ENCODE measurements around the gene UGT2B28. TPM values are rescaled to one million over a fixed set of nuclear protein-coding genes. Genes with fewer than 3 reads are reported as not detected.
"Not testable (repeated sequence)": the region's sequence is repeated elsewhere in the genome, so short reads cannot be mapped to it uniquely, and the experiment has no call there.

UGT2B28 gene
- total RNA-seq, 1 experiment from 2014 or later = not detected

GRCh38 chr4:69239557-69240168, 40.6 kb upstream of the UGT2B28 start (continued):
- TF ChIP-seq CTCF (IDR thresholded peaks at IDR 0.05 in 2 of 3, conservative IDR thresholded peaks at IDR 0.05 in 1 of 3; ENCODE audit: borderline replicate concordance in 1 of 3, insufficient read depth in 1 of 3, low read depth in 2 of 3, low read length in 2 of 3) = no peak

GRCh38 chr4:69240787-69241186, 39.5 kb upstream of the UGT2B28 start:
- H3K9me3 ChIP-seq (ENCODE audit: control insufficient read depth in 1 of 2, insufficient read depth in 1 of 2, low read depth in 1 of 2, low read length in 2 of 2); H3K4me1 ChIP-seq (ENCODE audit: control insufficient read depth in 1 of 2, insufficient read depth in 2 of 2, low read length in 2 of 2); H3K4me3 ChIP-seq (replicated peaks in 1 of 2; ENCODE audit: low read depth in 1 of 2, low read length in 2 of 2); H3K9me2 ChIP-seq (ENCODE audit: insufficient read depth); H4K20me1 ChIP-seq (ENCODE audit: insufficient read depth); H3K36me3 ChIP-seq (ENCODE audit: control insufficient read depth in 1 of 2, insufficient read depth in 2 of 2, low read length in 2 of 2); intact Hi-C loops (cut with micrococcal nuclease); H3K9ac ChIP-seq (ENCODE audit: low read length); H3K79me2 ChIP-seq (ENCODE audit: insufficient read depth, low read length); H3K27me3 ChIP-seq (ENCODE audit: insufficient read depth, low read length); POLR2A ChIA-PET; DNase-seq (ENCODE audit: low read depth, low spot score); BruUV-seq (replicated peaks); H3K27ac ChIP-seq (ENCODE audit: low read depth, low read length); H2AFZ ChIP-seq (ENCODE audit: low read depth, low read length, poor library complexity, severe bottlenecking); H3K4me2 ChIP-seq (ENCODE audit: low read length); ATAC-seq; CTCF ChIA-PET: not testable (repeated sequence)
- RAD21 ChIA-PET (ENCODE audit: low non-redundant PET in 1 of 2, low total read pairs in 2 of 2, uncharacterized antibody in 2 of 2, unreplicated experiment in 2 of 2) = interaction anchor here in 1 of 2 experiments (0.7 kb wide), 1 partner anchor 68 kb away, joined by 3 read pairs; no protein-coding TSS in a partner anchor

- H3K9me3 ChIP-seq (ENCODE audit: control insufficient read depth in 1 of 2, insufficient read depth in 1 of 2, low read depth in 1 of 2, low read length in 2 of 2); DNase-seq (ENCODE audit: low read depth, low spot score); ATAC-seq; H3K9ac ChIP-seq (ENCODE audit: low read length); H2AFZ ChIP-seq (ENCODE audit: low read depth, low read length, poor library complexity, severe bottlenecking); POLR2A ChIA-PET; H4K20me1 ChIP-seq (ENCODE audit: insufficient read depth); H3K27ac ChIP-seq (ENCODE audit: low read depth, low read length); intact Hi-C loops (cut with micrococcal nuclease); RAD21 ChIA-PET (ENCODE audit: low non-redundant PET in 1 of 2, low total read pairs in 2 of 2, uncharacterized antibody in 2 of 2, unreplicated experiment in 2 of 2); H3K4me2 ChIP-seq (ENCODE audit: low read length); H3K27me3 ChIP-seq (ENCODE audit: insufficient read depth, low read length); H3K79me2 ChIP-seq (ENCODE audit: insufficient read depth, low read length); CTCF ChIA-PET; H3K9me2 ChIP-seq (ENCODE audit: insufficient read depth); H3K4me1 ChIP-seq (ENCODE audit: control insufficient read depth in 1 of 2, insufficient read depth in 2 of 2, low read length in 2 of 2); BruUV-seq (replicated peaks); H3K4me3 ChIP-seq (replicated peaks in 1 of 2; ENCODE audit: low read depth in 1 of 2, low read length in 2 of 2); H3K36me3 ChIP-seq (ENCODE audit: control insufficient read depth in 1 of 2, insufficient read depth in 2 of 2, low read length in 2 of 2): not testable (repeated sequence)
Observed at GRCh38 chr4:69241746-69242145, 38.5 kb upstream of the UGT2B28 start.

- H3K4me1 ChIP-seq (ENCODE audit: control insufficient read depth in 1 of 2, insufficient read depth in 2 of 2, low read length in 2 of 2); BruUV-seq (replicated peaks); H2AFZ ChIP-seq (ENCODE audit: low read depth, low read length, poor library complexity, severe bottlenecking); H3K4me3 ChIP-seq (replicated peaks in 1 of 2; ENCODE audit: low read depth in 1 of 2, low read length in 2 of 2); H3K4me2 ChIP-seq (ENCODE audit: low read length); DNase-seq (ENCODE audit: low read depth, low spot score); H3K9ac ChIP-seq (ENCODE audit: low read length); H3K36me3 ChIP-seq (ENCODE audit: control insufficient read depth in 1 of 2, insufficient read depth in 2 of 2, low read length in 2 of 2); H3K27ac ChIP-seq (ENCODE audit: low read depth, low read length); H3K9me3 ChIP-seq (ENCODE audit: control insufficient read depth in 1 of 2, insufficient read depth in 1 of 2, low read depth in 1 of 2, low read length in 2 of 2); H4K20me1 ChIP-seq (ENCODE audit: insufficient read depth); CTCF ChIA-PET; POLR2A ChIA-PET; RAD21 ChIA-PET (ENCODE audit: low non-redundant PET in 1 of 2, low total read pairs in 2 of 2, uncharacterized antibody in 2 of 2, unreplicated experiment in 2 of 2); H3K27me3 ChIP-seq (ENCODE audit: insufficient read depth, low read length); intact Hi-C loops (cut with micrococcal nuclease); H3K9me2 ChIP-seq (ENCODE audit: insufficient read depth); H3K79me2 ChIP-seq (ENCODE audit: insufficient read depth, low read length); ATAC-seq: not testable (repeated sequence)
Observed at GRCh38 chr4:69242562-69243240, 37.6 kb upstream of the UGT2B28 start.
